Activated CD4-positive, alpha-beta T cell treated with anti-CD3 and anti-CD28 coated beads, Interleukin-2, Interleukin-6, amounts not matched to agents 100 ng/mL and 50 ng/mL, durations not matched to agents 16 hours and 8 hours (primary cell): ENCODE data around the gene GALK2.
"Not testable (repeated sequence)": the region's sequence is repeated elsewhere in the genome, so short reads cannot be mapped to it uniquely, and the experiment has no call there.

ENCODE experiments used
- DNase-seq: peaks from one replicate; pipeline ENCODE4 v3.0.0-alpha.2; 2020

Gene GALK2

GRCh38 chr15:49287481-49287880 lies 117.4 kb downstream of the GALK2 start:
- no peak for DNase-seq

GRCh38 chr15:49288391-49288790 lies 118.3 kb downstream of the GALK2 start:
- DNase-seq, result no peak

- DNase-seq, result no peak
These were observed 120.1 kb downstream of the GALK2 start for GRCh38 chr15:49290191-49290590.

- DNase-seq, result no peak
These were observed 123.9 kb downstream of the GALK2 start for GRCh38 chr15:49293941-49294340.

- no peak for DNase-seq
These were observed 126.2 kb downstream of the GALK2 start for GRCh38 chr15:49296258-49296657.

GRCh38 chr15:49297584-49297983 lies 127.5 kb downstream of the GALK2 start:
- no peak for DNase-seq

- no peak for DNase-seq
These were observed 130.8 kb downstream of the GALK2 start for GRCh38 chr15:49300856-49301255.

GRCh38 chr15:49301562-49301961 lies 131.5 kb downstream of the GALK2 start:
- no peak for DNase-seq

- DNase-seq, result no peak
These were observed 133.0 kb downstream of the GALK2 start for GRCh38 chr15:49303003-49303402.

GRCh38 chr15:49306551-49306950 lies 136.5 kb downstream of the GALK2 start:
- DNase-seq, result no peak

- no peak for DNase-seq
These were observed 138.6 kb downstream of the GALK2 start for GRCh38 chr15:49308686-49309085.

GRCh38 chr15:49309889-49310288 lies 139.8 kb downstream of the GALK2 start:
- no peak for DNase-seq

- DNase-seq, result no peak
These were observed 143.6 kb downstream of the GALK2 start for GRCh38 chr15:49313650-49314049.

- DNase-seq, result no peak
These were observed 144.7 kb downstream of the GALK2 start for GRCh38 chr15:49314716-49315115.

GRCh38 chr15:49315391-49315823 lies 145.4 kb downstream of the GALK2 start:
- no peak for DNase-seq

GRCh38 chr15:49320351-49320750 lies 150.3 kb downstream of the GALK2 start:
- no peak for DNase-seq

- no peak for DNase-seq
These were observed 153.2 kb downstream of the GALK2 start for GRCh38 chr15:49323207-49323606.

GRCh38 chr15:49327927-49328326 lies 157.9 kb downstream of the GALK2 start:
- DNase-seq, result no peak

GRCh38 chr15:49328941-49329340 lies 158.9 kb downstream of the GALK2 start:
- no peak for DNase-seq

GRCh38 chr15:49330166-49330565 lies 160.1 kb downstream of the GALK2 start:
- no peak for DNase-seq

GRCh38 chr15:49331442-49331841 lies 161.4 kb downstream of the GALK2 start:
- no peak for DNase-seq

GRCh38 chr15:49331951-49332350 lies 161.9 kb downstream of the GALK2 start:
- DNase-seq, result no peak

GRCh38 chr15:49339656-49340055 lies 169.6 kb downstream of the GALK2 start:
- DNase-seq, result no peak

- no peak for DNase-seq
These were observed 173.5 kb downstream of the GALK2 start for GRCh38 chr15:49343546-49343945.

- not testable (repeated sequence) for DNase-seq
These were observed 184.4 kb downstream of the GALK2 start for GRCh38 chr15:49354439-49354838.

- no peak for DNase-seq
These were observed 191.3 kb downstream of the GALK2 start for GRCh38 chr15:49361370-49361769.
